ENCODE data around the gene OXSR1.

- TF ChIP-seq NR3C1 (CRISPR knock-in tag; IDR thresholded peaks at IDR 0.05) = no peak
- TF ChIP-seq ZFX (CRISPR knock-in tag; IDR thresholded peaks at IDR 0.05; ENCODE audit: low read depth) = no peak
- no peak for TF ChIP-seq ZNF34 (CRISPR knock-in tag; IDR thresholded peaks at IDR 0.05; ENCODE audit: borderline replicate concordance)
- no peak for TF ChIP-seq ZNF446 (CRISPR knock-in tag; IDR thresholded peaks at IDR 0.05)
- TF ChIP-seq, protein P1, sequence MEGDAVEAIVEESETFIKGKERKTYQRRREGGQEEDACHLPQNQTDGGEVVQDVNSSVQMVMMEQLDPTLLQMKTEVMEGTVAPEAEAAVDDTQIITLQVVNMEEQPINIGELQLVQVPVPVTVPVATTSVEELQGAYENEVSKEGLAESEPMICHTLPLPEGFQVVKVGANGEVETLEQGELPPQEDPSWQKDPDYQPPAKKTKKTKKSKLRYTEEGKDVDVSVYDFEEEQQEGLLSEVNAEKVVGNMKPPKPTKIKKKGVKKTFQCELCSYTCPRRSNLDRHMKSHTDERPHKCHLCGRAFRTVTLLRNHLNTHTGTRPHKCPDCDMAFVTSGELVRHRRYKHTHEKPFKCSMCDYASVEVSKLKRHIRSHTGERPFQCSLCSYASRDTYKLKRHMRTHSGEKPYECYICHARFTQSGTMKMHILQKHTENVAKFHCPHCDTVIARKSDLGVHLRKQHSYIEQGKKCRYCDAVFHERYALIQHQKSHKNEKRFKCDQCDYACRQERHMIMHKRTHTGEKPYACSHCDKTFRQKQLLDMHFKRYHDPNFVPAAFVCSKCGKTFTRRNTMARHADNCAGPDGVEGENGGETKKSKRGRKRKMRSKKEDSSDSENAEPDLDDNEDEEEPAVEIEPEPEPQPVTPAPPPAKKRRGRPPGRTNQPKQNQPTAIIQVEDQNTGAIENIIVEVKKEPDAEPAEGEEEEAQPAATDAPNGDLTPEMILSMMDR (CRISPR knock-in tag; IDR thresholded peaks at IDR 0.05) = no peak
- TF ChIP-seq CCAR2 (optimal IDR thresholded peaks at IDR 0.05; ENCODE audit: low read depth, low read length) = no peak
- no peak for TF ChIP-seq GMEB1 (CRISPR knock-in tag; IDR thresholded peaks at IDR 0.05; ENCODE audit: borderline replicate concordance)
- no peak for TF ChIP-seq ARHGAP35 (CRISPR knock-in tag; IDR thresholded peaks at IDR 0.05; ENCODE audit: borderline replicate concordance)
- no peak for TF ChIP-seq ZZZ3 (CRISPR knock-in tag; IDR thresholded peaks at IDR 0.05; ENCODE audit: borderline replicate concordance)
- TF ChIP-seq SIN3B (IDR thresholded peaks at IDR 0.05; ENCODE audit: low read length) = no peak
- no peak for TF ChIP-seq TAF1 (CRISPR knock-in tag; IDR thresholded peaks at IDR 0.05)
Measured at GRCh38 chr3:38203690-38204089, 38.4 kb downstream of the OXSR1 start.
